Choroid plexus epithelial cell (primary cell): Measurements from ENCODE around the gene PKLR.

Experiments
- DNase-seq: peaks from one replicate; pipeline ENCODE4 v3.0.0-alpha.2; 2010; ENCODE audit warnings: low read depth
- H3K4me3 ChIP-seq: 2 replicates; pipeline ENCODE4 v1.5.1; 2011; ENCODE audit warnings: low read depth, mild to moderate bottlenecking, control low read depth, low read length, moderate library complexity
- TF ChIP-seq, protein P1 (sequence below): conservative IDR thresholded peaks from 2 replicates; pipeline ENCODE4 v1.5.1; 2011; ENCODE audit warnings: low read depth, mild to moderate bottlenecking, control low read depth, inconsistent platforms, low read length, moderate library complexity

Gene PKLR

GRCh38 chr1:155326631-155327037, 25.4 kb upstream of the PKLR start:
- no peak overlapping the region for H3K4me3 ChIP-seq
- DNase-seq = no peak
- TF ChIP-seq, protein P1, sequence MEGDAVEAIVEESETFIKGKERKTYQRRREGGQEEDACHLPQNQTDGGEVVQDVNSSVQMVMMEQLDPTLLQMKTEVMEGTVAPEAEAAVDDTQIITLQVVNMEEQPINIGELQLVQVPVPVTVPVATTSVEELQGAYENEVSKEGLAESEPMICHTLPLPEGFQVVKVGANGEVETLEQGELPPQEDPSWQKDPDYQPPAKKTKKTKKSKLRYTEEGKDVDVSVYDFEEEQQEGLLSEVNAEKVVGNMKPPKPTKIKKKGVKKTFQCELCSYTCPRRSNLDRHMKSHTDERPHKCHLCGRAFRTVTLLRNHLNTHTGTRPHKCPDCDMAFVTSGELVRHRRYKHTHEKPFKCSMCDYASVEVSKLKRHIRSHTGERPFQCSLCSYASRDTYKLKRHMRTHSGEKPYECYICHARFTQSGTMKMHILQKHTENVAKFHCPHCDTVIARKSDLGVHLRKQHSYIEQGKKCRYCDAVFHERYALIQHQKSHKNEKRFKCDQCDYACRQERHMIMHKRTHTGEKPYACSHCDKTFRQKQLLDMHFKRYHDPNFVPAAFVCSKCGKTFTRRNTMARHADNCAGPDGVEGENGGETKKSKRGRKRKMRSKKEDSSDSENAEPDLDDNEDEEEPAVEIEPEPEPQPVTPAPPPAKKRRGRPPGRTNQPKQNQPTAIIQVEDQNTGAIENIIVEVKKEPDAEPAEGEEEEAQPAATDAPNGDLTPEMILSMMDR = no peak

- TF ChIP-seq, protein P1 = no peak
- H3K4me3 ChIP-seq = no peak overlapping the region
- no peak for DNase-seq
Observed at GRCh38 chr1:155326020-155326526, 24.8 kb upstream of the PKLR start.

GRCh38 chr1:155325603-155325893, 24.3 kb upstream of the PKLR start:
- DNase-seq = no peak
- H3K4me3 ChIP-seq = peak overlapping the region; percentile 72
- TF ChIP-seq, protein P1 = no peak

- TF ChIP-seq, protein P1 = peak; percentile 60
- peak; percentile 49 for DNase-seq
- peak overlapping the region; percentile 72 for H3K4me3 ChIP-seq
Observed at GRCh38 chr1:155324717-155325602, 23.7 kb upstream of the PKLR start.

GRCh38 chr1:155324037-155324716, 22.9 kb upstream of the PKLR start:
- TF ChIP-seq, protein P1 = no peak
- peak; percentile 97 for DNase-seq
- H3K4me3 ChIP-seq = peak overlapping the region; percentile 72

- DNase-seq = peak; percentile 94
- TF ChIP-seq, protein P1 = no peak
- H3K4me3 ChIP-seq = peak overlapping the region; percentile 72
Observed at GRCh38 chr1:155323729-155324036, 22.4 kb upstream of the PKLR start.
